Stimulated activated naive CD4-positive, alpha-beta T cell treated with Interleukin-2 at 50 U/mL for 16 hours (primary cell): Measurements from ENCODE around the gene AMPD3.

Experiments used
- DNase-seq: peaks from one replicate; lab custom pipeline; 2025; lab: John Stamatoyannopoulos, UW

AMPD3 gene

DNA sequence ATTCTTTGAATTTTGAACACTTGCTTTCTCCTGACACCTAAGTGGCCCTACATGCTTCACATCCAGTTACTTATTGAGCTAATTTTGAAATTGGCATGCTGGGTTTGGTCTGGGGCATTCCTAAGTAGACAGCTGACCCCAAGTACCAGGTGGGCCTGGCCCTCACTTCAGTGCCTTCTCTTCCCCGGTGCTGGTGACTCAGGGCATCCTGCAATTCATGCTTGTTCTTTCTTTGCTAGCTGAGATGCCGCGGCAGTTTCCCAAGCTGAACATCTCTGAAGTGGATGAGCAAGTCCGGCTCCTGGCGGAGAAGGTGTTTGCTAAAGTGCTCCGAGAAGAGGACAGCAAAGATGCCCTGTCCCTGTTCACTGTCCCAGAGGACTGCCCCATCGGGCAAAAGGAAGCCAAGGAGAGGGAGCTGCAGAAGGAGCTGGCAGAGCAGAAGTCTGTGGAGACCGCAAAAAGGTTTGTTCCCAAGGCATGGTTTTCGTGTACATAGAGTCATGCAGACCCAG lies 6.3 kb downstream of the AMPD3 start:
- DNase-seq: no peak

DNA sequence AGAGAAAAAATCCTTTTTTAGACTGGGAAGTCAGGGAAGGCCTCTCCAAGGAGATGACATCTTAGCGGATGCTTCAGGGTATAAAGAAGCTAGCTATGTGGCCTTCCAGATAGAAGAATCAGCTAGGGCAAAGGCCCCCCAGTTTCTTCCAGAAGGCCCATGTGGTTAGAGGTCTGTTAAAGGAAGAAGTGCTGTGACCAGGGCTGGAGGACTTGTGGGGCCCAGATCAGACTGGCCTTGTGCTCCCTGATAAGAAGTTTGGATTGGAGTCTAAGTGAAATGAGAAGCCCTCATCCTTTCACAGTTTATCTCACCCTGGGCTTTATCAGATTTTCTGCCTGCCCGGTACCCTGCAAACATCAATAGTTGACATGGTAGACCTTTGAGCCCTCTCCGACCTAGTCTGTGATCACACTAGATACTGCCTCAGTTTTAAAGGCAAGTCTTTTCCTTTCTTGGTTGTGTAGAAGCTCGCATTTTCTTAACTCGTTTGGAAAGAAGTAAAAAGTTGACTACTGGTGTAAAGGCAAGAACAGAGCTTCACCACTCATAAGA lies 7.8 kb downstream of the AMPD3 start:
- no peak for DNase-seq

DNA sequence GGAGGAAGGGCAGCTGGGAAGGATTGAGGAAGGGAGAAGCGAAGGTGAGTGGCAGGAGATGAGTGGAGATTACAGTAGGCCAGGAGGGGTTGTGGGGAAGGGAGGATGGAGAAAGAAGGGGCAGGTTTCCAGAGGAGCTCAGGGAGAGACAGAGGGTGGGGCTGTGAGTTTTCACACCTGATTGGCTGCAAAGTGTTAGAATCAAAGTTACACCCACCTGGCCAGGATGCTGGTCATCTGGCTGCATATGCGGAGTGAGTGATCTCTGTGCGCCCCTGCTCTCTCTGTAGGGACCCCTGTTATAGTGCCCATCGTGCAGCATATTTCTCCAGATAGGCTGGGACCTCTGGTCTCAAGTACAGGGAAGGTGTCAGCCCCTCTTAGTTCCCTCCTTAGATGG lies 18.3 kb downstream of the AMPD3 start:
- DNase-seq: no peak

DNA sequence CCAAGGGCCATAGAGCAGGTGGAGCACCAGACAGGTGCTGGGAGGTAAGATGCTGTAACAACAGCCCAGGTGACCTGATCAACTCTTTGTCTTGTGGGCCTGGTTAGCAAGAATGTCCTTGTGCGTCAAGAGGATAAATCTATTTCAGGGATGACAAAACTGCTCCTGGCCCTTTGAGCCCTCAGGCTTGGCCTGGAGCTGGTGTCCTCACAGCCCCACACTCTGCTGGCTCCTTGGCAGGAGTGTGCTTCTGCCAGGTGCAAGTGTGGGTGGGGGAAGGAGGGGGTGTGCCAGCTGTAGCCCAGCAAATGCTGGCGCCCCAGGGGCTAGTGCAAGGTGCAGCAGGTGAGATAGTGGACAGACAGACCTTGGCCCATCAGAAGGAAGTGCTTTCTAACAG lies 19.5 kb downstream of the AMPD3 start:
- no peak for DNase-seq

DNA sequence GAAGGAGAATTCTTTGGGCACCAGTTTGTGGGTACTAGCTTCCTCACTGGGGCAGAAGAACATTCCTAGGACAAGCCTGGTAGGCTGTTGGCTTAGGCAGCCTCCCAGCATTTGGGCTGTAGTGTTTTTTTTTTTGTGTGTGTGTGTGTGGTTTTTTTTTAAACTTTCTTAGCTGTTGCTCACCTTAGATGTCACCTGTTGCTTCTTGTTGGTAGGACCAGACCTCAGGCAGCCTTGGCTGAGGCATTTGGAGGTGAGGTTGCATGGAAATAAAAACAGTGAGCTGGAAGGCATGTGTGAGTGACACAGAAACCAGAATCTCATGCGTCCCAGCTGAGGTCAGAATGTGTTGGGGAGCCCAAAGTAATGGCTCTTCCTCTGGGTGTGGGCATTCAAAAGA lies 21.3 kb downstream of the AMPD3 start:
- DNase-seq: no peak

DNA sequence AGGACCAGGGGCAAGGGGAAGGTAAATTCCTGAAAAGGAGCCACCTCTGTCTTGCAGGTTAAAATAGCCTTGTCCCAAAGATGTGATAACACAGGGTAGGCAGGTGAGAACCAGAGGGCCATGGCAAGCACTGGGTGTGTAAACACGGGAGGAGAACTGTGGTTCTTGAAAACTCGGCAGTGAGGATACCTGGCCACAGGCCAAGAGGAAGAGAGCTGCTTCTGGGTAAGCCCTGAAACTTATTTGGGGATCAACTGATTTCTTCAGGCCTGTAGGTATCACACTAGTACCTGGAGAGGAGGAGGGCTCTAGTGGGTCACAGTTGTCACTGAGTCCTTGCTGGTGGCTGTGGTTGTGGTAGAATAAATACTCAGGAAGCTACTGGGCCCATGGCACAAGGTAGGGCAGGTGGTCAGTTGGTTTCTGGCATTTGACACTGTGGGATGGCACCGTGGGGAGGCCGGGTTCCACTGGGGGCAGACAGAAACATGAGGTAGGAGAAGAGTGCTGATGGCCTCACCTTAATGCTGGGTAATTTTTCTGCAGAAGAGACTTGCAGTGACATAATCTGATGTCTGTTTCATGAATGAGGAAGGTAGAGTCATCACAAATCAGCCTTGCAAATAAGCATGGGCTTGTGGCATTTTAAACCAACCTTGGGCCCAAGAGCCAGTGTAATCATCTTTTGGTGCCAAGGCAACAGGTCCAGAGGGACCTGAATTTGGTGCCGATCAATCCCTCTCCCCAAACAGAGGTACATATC lies 22.0 kb downstream of the AMPD3 start:
- no peak for DNase-seq

DNA sequence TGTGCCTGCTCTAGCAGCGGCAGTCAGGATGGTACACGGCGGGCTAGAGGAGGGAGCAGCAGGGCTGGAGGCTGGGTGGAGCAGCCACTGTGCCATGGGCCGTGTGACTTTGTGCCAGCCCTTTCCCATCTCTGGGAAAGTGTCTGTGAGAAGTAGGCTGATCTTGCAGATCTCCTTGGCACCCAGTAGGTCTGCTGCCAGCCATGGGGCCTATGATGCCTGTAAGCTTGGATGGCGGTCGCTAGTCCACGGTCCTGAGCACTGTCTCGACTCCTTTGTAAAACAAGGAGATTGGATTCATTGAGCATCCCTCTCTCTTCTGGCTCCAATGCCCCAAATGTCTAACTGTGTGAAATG lies 22.6 kb downstream of the AMPD3 start:
- no peak for DNase-seq

DNA sequence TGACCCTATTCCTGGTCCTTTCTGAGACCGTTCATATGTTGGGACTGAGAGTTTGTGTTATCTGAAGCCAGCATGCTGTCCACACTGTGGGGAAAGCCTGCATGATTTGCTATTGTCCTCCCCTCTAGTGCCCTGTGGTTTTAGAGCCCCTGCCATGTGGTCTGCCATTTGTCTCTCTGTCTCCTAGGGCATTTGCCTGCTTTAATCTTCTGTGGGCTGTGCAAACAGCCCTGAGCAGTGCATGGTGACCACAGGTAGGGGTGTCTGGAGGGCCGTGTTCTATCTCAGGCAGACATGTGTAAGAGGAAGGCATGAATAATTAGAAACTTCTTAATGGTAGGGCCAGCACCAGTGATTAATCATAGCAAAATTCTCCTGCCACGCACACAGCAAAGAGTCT lies 23.0 kb downstream of the AMPD3 start:
- no peak for DNase-seq

DNA sequence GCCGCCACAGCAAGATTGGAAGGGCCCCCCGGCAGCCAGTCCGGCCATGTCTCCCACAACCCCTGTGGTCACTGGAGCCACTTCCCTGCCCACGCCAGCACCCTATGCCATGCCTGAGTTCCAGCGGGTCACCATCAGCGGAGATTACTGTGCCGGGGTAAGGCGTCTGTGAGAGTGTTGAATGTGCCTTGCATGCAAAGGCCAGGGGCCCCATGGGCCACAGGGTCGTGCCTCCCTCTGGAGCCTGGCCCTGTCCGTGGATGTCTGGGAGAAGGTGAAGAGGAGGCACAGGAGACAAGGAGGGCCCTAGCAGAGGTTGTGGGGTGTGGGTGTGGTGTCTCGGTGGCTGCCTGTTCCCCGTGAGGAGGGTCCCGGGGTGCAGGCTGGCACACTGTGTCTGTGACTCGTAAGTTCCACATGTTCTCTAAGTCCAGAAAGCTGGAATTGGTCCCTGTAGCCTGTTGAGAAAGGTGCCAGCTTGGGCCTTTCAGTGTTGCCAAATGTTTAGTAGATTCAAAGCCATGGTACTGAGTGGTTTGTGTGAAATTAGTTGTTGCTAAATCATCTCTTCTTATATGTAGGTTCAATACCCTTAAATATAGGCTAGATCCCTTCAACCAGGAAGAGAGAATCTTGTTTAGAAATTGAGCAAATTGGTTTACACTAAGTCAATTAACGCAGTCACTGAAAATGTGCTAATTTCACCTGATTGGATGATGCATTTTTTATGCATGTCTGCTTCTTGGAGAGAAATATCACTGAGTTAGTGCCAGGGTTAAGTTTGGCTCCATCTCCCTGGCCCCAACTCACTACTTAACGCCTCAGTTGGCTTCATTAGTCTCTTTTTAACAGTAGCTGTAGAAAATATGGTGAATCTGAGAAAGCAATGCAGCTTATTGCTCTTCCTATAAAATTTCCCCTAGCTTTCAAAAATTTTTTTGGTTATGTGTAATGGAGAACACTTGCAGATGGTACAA lies 23.8 kb downstream of the AMPD3 start:
- no peak for DNase-seq

DNA sequence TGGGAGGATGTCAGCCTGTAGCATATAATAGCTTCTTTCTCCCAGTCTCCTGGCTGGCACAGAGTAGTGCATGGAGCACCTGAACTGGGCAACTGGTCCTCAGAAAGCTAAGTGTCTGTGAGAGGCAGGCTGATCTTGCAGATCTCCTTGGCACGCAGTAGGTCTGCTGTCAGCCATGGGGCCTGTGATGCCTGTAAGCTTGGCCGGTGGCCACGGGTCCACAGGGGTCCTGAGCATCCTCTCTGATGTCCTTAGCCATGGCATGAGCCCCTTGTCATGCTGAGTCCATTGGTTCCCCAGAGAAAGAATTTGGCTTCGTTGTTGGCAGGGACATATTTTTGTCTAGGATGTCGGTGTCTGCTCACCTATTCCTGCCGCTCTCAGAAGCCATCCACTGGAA lies 25.0 kb downstream of the AMPD3 start:
- no peak for DNase-seq

DNA sequence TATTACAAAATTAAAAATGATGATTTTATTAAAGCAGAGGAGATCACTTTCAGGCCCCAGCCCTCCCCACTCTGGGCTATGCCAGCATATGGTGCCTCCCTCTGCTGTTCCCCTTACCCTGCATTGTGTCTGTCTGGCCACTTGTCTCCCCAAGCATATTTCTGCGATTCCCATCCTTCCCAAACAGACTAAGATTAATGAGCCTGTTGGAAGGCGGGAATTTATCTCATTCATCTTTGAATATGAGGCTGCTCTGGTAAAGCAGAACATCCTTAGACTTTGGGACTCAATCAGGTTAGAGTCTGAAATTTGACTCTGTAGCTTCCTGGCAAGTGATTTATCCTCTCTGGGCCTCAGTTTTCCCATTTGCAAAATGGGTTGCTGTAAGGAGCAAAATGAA lies 25.7 kb downstream of the AMPD3 start:
- no peak for DNase-seq

DNA sequence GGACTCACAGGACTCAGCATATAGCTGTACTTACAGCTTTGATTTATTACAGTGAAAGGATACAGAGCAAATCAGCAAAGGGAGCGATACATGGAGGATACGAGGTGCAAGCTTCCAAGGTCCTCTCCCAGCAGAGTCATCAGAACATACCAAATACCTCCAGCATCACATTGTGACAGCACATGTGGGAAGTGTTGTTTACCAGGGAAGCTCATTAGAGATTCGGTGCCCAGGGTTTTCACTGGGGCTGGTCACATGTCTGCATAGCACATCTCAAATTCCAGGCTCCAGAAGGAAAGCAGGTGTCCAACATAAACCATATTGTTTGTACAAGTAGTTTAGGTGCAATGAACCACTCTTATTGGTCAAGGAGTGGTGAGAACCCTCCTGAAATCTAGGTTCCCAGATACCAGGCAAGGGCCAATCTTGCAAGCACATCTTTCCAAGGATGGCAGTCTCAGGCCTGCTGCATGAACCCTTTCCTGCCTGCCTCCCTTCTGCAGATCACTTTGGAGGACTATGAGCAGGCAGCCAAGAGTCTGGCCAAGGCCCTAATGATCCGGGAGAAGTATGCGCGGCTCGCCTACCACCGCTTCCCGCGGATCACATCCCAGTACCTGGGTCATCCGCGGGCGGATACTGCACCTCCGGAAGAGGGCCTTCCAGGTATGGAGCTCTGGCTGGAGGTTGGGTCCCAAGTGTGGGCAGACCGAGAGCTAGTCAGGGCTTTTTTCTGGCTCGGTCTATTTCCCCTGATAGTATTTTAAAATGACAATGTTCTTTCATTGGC lies 26.7 kb downstream of the AMPD3 start:
- DNase-seq: no peak

DNA sequence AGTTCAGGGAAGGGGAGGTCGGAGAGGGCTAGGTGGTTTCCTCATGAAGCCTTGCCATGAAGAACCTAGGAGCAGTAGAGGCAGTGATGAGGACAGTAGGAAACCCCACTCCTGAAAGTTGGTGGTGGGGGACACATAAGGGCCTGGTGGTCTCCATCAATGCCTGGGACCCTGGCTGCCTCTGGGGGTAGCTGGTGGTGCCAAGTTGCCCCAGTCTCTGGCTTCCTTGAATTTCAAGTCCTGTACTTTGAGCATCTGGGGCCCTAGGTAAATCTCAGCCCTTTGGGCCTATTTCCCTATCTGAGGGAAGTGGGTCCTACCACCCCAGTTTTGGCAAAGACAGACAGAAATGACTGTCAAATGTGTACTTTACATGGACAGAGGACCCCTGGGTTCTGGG lies 28.1 kb downstream of the AMPD3 start:
- no peak for DNase-seq

DNA sequence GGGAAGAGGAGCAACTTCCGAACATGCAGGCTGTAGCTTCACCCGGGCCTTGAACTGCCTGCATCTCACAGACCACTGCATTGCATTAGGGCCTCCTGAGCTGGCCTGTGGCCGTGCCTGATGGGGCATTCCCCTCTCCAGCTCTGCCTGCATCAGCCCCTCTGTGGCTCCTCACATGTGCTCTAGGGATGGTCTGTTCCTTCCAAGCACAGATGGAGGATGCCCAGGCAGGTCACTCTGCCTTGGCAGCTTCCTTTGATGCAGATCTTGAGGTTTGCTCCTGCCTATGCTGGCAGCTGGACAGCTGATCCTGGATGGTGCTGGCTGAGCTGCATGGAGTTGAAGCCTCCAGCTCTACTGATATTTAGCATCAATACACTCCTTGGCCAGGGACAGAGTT lies 28.5 kb downstream of the AMPD3 start:
- DNase-seq: no peak

DNA sequence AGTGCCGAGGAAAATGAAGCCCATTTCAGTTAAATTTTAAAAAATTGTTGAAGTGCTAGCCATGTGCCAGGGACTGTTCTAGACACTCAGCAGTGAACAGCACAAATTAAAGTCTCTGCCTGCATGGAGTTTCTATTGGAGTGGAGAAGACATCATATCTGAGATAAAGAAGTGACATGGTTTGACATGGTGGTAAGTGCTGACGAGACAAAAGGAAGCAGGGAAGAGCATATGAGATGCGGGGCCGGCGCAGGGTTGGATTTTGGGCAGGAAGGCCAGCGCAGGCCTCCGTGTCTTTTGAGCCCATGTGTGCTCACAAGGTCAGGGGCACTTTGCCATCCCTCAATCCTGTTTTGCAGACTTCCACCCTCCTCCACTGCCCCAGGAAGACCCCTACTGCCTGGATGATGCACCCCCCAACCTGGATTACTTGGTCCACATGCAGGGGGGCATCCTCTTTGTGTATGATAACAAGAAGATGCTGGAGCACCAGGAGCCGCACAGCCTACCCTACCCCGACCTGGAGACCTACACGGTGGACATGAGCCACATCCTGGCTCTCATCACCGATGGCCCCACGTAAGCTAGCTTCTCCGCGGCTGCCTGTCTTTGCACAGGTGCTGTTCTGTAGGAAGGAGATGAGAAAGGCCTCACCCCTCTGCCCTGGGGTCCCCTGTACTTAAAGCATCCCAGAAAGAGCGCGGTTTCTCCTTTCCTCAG lies 29.6 kb downstream of the AMPD3 start:
- no peak for DNase-seq

DNA sequence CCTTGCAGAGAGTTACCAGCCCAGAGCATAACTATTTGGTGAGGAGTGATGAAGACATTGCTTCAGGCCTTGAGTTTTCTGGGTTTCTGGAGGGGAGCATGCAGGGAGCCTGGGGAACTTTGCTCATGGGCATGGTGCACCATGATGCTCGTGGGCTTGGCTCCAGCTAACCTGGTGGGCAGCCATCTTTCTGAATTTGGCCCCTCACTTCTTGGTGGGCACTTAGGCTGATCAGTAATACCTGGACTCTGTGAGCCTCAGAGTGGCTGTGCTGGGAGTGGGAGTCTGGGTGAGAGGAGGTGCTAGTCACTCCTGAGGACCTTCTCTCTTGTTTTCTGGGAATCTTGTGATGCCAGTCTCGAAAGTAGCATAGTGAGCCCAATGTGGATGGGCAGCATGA lies 30.6 kb downstream of the AMPD3 start:
- no peak for DNase-seq

DNA sequence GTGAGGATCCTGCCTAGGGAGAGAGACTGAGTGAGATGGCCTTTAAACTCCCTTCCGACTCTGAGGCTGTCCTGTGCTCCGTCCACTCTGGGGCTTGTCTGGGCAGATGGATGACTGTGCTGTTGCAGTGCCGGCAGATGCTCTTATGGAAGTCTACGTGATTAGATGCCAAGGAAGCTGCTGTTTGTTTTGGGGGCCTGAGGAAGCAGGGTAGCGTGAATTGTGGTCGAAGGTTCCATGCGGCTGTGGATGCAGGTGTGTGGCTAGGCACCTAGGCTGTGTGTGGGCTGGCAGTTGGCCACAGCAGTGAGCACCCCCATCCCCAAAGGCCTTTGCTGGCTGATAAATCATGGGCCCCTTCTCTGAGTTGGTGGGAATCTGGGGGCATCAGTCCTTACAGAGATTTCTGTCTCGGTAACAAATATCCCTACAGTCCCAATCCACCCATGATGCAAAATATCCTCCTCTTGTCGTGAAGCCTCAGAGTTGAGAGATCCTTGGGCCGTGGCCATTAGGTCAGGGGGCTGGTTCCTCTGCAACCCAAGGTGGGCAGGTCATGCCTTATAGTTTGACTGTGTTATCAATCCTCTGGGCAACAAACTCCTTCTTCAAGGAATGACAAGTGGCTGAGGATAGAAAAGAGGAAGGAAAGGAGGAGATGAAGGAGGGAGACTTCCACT lies 31.2 kb downstream of the AMPD3 start:
- DNase-seq: no peak

DNA sequence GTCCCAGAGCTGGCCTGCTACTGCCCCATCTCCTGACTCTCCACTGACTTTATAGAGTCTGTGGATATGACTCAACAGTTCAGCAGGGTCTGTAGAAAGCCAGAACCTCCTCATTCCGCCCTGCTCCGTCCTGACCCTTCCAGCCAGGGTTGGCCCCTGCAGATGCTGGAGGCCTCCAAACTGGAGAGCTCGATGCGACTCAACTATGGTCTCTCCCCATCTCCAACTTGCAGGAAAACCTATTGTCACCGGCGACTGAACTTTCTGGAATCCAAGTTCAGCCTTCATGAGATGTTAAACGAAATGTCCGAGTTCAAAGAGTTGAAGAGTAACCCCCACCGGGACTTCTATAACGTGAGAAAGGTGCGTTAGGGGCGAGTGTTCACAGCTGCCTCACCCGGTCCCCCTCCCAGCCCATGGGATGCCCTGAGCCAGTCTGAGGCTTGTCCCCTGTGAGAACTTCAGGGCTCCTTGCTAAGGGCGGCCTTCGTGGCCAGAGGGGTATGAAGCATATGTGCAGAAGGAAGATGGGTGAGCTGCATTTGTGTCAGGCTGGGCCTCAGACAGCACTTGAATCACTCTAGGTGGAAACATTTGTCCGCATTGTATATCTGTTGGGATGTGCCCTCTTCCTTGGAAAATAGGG lies 32.1 kb downstream of the AMPD3 start:
- no peak for DNase-seq

DNA sequence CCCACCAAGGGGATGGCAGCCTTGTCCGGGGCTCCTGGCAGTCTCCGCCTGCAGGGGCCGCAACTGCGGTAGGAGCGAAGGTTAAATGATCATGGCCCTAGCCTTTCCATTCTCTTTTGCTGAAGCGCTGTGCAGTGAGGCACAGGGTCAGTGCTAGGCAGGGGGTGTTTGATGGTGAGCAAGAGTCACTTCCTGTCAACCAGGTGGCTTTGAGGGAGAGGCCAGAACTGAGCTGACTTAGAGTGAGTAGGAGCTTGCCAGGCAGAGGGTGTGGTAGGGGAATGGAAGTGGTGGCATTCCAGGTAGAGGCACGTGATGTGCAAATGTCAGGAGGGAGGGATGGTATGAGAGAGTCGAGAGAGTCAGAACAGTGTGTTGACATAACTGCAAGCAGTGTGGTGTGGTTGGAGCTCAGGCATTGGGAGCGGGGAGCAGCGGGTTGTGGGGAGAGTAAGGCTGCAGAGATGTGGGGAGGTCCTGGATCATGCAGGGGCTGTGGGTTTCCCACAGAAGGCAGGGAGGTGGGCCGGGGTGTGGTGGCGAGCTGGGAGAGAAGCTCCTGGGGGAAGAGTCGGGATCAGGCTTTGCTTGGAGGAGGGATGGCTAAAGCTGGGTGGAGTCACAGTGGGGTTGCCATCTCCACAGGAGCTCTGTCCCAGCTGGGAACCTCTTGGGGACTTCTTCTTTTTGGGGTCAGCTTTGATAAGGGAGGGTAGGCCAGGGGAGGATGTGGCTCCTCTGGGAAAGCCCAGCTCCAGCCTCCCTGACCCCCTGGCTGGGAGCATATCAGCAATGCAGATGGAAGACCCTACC lies 33.3 kb downstream of the AMPD3 start:
- no peak for DNase-seq
